Vagina (tissue), 2 donors: ENCODE results near the gene TMEM39B.

ENCODE experiments used
- CTCF ChIP-seq, 3 experiments: fragments of 450-650 bp in 2 of 3; fragments of 200-600 bp in 1 of 3; sonication (generic) in 1 of 3; IDR thresholded peaks; one replicate each; pipeline ENCODE4 v1.5.1; 2017 to 2019; ENCODE audit warnings: antibody characterized with exemption in 3 of 3, mild to moderate bottlenecking in 2 of 3, moderate library complexity in 2 of 3
- POLR2A ChIP-seq, 2 donors: fragments of 450-650 bp; IDR thresholded peaks; one replicate each; pipeline ENCODE4 v1.6.1; 2017; ENCODE audit warnings: antibody characterized with exemption in 2 of 2, mild to moderate bottlenecking in 2 of 2, moderate library complexity in 2 of 2
- POLR2AphosphoS5 ChIP-seq, 2 donors: sonication (generic); formaldehyde crosslinking; IDR thresholded peaks; one replicate each; pipeline ENCODE4 v1.9.0; 2017; ENCODE audit warnings: antibody characterized with exemption in 2 of 2, mild to moderate bottlenecking in 2 of 2, low read depth in 1 of 2; ENCODE audit not compliant: insufficient read depth in 1 of 2

GRCh38 chr1:32100359-32100758 is 27.6 kb downstream of the TMEM39B start:
- no peak for TF ChIP-seq POLR2AphosphoS5 (IDR thresholded peaks at IDR 0.05; ENCODE audit: insufficient read depth in 1 of 2, low read depth in 1 of 2)
- TF ChIP-seq CTCF (IDR thresholded peaks at IDR 0.05): no peak
- TF ChIP-seq POLR2A (IDR thresholded peaks at IDR 0.05): no peak
